NCI-H774 (cell line): ENCODE measurements around the gene TSPAN9.

ENCODE experiments used
- DNase-seq: peaks from one replicate; lab custom pipeline; 2025; lab: John Stamatoyannopoulos, UW

TSPAN9 gene

DNA sequence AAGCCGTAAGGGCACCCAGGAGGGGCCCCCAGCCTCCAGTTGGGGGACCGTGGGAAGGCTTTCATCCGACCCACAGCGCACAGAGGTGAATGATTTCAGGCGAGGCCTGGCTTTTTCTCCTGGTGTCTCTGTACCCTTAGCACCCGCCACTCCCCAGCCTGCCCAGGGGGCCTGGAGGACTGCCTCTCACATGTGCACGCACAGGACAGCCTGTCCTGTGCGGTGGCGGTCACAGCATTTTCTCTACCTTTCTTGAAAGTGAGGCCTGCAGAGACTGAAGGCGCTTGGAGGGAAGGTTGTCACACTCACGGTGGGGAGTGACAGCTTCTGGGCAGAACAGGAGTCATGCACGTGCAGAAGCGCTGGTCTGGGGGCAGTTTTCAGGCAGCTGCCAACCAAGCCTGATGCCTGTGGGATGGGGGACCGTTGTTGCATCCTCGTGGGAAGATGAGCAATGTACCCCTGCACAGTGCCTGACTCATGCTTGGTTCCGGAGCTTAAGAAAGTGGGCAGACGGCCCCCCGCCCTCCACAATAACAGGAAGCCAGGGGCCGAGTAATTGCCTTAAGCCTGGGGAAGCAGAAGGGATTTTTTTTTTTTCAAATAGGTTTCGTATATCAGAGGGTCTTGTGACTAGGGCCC lies 148.1 kb downstream of the TSPAN9 start:
- DNase-seq: no peak

- DNase-seq: no peak
Measured at GRCh38 chr12:3225796-3226180, 148.6 kb downstream of the TSPAN9 start.

DNA sequence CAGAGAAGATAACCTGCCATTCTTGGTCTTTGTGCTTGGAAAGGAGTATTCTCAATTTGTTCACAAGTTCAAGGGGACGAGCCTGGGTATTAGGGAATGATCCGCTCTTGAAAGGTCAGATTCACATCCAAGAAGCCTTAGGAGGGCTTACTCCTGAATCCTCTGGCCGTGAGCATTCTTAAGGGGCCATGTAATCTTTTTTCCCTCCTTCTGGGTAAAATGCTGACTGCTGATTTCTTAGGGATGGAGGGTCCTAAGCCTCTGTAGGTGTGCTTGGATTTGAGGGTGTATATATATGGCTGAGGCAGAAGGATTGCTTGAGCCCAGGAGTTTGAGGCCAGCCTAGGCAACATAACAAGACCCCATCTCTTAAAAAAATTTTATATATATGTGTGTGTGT lies 149.1 kb downstream of the TSPAN9 start:
- DNase-seq: no peak

DNA sequence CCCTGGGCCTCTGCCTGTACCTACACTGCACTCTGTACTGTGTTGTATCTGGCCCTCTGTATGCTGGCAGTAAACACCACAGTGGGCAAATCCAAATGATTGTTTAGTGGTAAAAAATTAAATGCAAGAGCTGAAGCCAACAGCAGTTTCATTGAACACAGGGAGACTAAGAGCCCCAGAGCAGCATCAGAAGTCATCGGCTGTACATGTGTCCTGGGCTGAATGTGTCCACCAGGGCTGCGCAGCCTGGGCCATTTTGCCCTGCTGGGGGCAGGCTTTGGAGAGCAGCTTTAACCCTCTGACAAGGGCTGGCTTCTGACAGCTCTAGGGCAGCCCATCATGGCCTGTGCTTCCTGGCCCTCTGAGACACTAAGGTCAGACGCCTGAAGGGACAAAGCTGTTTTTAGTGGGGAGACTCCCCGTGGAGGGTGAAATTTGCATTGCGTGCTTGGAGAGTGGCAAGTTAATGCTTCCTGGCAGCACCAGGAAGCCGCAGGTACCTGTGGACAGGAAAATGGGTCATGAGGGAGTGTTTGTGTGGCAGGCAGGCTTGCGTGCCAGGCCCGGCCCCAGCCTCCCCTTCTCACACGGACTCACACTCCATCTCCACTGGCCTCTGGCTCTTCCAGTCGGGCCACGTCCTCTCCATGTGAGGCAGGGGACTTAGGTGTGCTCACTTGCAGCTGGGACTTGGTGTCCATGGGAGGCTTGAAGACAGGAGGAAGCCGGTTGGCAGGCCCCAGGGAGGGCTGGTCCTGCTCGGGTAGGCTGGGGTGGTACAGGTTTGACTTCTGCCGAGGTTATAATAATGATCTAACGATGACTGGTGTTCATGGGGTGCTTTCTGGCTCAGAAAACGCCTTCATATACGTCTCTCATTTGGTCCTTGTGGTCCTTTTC lies 150.1 kb downstream of the TSPAN9 start:
- DNase-seq: no peak

DNA sequence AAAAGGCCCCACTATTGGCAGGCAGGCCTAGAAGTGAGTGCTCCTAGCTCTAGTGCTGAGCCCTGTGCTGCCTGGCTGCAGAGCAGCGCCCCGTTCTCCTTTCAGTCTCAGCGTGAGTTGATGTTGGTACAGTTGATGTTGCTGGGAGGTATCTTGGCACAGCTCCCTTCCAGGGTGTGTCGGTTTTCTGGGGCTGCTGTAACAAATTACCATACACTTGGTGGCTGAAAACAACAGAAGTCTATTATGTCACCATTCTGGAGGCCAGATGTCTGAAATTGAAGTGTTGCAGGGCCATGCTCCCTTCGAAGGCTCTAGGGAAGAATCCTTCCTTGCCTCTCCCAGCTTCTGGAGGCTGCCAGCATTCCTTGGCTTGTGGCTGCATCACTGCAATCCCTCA lies 151.4 kb downstream of the TSPAN9 start:
- no peak for DNase-seq

- no peak for DNase-seq
Measured at GRCh38 chr12:3229577-3229976, 152.4 kb downstream of the TSPAN9 start.

DNA sequence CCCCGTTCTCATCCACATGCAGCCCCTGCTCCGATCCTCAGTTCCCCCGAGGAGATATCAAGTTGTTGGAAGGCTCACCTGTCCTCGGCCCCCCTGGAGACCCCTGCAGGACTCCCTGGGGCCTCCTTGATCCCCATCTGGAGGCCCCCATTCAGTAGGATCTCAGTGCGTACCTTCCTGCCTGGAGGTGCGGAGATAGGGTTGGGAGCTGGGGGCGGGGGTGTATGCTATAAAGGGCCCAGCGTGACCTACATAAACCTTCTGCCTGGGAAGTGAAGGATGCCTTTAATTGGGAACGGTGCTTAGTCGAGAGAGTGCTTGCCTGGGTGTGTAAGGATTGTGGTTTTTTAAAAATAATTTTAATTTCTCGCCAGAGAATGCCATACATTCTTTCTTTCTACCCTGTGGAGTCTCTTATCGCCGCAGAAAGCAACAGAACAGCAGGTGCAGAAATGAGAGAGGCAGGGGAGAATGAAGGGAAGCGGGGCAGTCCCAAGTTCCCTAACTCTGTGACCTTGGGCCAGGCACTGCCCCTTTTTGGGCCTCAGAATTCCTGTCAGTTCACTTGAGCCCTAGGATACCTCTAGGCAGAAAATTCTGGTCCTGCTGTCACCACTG lies 153.7 kb downstream of the TSPAN9 start:
- DNase-seq: no peak

DNA sequence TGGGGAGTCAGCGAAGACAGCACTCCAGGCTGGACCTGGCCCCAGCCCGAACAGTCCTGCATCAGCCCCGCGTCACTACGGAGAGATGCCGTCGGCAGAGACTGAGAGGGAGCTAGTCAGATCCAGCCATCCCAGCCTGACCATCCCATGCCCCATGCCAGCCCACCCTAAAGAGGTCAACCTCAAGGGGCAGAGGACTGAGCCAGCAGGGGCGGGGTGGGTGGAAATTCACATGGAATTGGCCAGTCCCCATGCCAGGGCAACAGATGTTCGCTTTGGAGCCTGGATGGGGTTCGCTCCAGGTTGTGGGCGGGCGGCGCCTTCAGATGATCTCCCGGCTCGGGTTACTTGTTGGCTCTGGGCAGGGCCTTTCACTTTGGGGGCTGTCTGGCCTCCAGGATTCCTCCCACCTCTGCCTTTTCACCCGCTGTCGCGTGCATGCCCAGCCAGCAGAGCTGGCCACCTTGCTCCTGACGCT lies 154.3 kb downstream of the TSPAN9 start:
- DNase-seq: no peak

DNA sequence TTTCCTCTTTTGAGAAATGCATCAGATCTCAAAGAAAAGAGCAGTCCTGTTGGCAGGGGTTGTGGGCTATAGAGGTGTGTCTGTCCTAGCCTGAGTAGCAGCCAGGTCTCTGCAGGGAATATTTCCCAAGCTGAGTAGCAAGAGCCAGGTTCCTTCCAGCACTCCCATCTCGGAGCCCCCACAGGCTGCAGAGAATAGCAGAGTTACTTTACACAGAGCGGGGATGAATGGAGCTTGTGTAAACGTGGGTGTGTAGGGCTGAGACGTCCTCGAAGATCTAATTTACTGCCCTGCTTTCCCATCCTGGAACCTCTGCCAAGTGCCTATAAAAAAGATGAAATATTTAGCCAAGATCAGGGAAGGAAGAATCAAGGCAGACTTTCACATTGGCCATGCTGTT lies 156.6 kb downstream of the TSPAN9 start:
- DNase-seq: no peak

- DNase-seq: no peak
Measured at GRCh38 chr12:3236345-3237187, 159.4 kb downstream of the TSPAN9 start.

- no peak for DNase-seq
Measured at GRCh38 chr12:3238196-3238595, 161.0 kb downstream of the TSPAN9 start.

DNA sequence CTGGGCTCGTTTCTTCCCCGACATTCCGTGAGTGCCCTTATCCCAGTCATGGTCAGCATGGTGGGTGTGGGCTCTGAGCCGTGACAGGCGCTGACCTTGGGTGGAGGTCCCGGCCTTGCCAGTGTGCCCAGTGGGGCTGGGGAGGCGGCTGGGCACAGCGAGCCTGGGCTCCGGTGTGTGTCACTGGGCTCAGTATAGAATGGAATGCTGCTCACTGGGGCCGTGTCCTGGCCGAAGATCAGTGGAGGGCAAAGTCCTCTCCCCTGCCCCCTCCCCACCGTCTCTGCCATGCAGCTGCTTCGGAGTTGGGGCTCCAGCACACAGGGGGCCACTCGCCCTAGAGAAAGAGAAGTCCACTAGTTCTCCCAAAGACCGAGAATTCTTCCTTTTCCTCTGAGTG lies 164.4 kb downstream of the TSPAN9 start:
- no peak for DNase-seq

GRCh38 chr12:3242199-3242863 lies 165.2 kb downstream of the TSPAN9 start:
- DNase-seq: no peak

DNA sequence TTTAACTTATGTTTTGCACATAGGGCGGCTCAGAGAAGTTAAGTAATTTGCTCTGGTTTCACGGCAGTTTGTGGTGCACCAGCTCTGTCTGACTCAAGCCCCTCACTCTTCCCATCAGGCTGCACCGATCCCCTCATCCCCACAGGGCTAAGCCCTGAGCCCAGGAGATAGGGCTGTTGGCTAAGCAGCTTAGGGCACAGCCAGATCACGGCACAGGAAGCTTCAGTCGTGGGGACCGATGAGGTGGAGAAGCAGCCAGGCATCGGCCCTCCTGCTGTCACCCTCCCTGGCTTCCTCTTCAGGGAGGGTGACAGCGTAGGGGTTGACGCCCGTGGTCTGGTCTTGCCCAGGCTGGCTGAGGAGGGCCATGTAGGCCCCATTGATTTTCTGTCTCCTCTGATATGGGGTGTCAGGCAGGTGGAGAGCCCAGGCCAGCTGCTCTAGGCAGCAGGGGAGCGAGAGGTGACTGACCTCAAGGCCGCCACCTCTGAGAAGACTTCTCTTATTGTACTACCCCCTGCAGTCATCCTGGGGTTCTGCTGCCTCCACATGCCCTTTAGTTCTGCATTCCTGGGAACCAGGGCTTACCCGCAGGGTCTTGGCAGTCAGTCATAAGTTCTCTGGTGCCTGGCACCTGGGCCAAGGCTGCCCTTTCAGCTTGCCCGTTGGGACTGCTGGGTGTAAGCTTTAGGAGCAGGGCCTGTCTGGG lies 166.4 kb downstream of the TSPAN9 start:
- DNase-seq: no peak

- no peak for DNase-seq
Measured at GRCh38 chr12:3244219-3244750, 167.1 kb downstream of the TSPAN9 start.

DNA sequence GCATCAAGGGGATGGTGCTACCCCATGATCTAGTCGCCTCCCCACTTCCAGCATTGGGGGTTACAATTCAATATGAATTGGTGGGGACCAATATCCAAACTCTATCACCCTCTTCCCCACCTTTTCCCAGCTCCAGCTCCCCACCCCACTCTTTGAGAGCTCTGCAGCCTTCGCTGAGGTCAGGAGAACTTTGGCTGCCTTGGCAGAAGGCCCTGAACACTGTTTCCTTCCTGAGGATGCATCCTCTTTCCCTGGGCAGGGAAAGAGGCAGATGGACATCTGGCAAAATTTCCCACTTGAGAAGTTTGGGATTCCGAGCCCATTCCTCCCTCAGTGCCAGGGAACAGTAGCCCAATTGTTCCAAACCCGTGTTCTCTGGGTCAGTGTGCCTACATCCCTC lies 169.1 kb downstream of the TSPAN9 start:
- no peak for DNase-seq

DNA sequence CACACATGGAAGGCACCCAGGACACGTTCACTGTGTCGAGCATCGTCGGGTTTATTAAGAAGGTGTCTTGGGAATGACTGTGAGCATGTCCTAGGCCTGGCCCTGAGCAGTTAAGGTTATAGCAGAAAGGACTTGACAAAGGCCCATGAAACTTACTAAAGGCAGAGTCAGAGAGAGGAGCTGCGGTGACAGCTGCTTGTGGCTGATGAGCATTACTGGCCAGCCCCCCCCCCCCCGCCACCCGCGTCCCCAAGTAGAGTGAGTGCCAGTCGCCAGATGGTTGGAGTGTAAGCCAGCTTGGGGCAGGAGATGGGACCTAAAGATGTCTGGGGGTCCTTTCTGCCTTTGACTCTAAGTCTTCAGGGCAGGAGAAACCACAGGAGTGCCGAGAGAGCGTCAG lies 169.9 kb downstream of the TSPAN9 start:
- DNase-seq: no peak

- DNase-seq: no peak
Measured at GRCh38 chr12:3247629-3248161, 170.5 kb downstream of the TSPAN9 start.

- DNase-seq: no peak
Measured at GRCh38 chr12:3249081-3249800, 172.1 kb downstream of the TSPAN9 start.

DNA sequence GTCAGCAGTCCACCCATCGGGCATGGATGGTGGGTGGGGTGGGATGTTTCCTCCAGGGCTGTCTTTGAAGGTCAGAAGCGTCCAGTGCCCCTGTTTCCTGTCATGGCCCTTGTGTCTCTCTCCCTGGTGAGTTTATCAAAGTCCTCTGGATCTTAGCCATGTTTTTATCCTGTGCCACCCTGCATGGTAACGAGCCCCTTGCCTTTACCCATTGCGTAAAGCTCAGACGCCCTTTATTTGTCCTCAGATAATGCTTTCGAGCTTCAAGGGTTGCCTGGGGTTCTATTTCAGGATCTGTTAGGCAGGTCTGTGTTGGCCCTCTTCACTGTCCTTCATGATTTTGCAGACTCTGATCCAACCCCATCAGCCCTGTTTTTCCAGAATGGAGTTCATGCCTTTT lies 172.9 kb downstream of the TSPAN9 start:
- DNase-seq: no peak
